Hindlimb muscle (tissue), 1 donor: ENCODE results near the gene RGS16. TPM values are rescaled to one million over a fixed set of nuclear protein-coding genes. Genes with fewer than 3 reads are reported as not detected.

ENCODE experiments used
- DNase-seq: peaks from one replicate; pipeline ENCODE4 v3.0.0-alpha.2; 2013
- polyA plus RNA-seq: library from polyadenylated mRNA; unstranded; fragments of 120-200 nt; gene quantifications from one replicate; pipeline ENCODE4 v1.2.1, GENCODE V29; 2013; ENCODE audit not compliant: insufficient read length

The RGS16 gene
- polyA plus RNA-seq, 1 donor = 8.7 TPM

GRCh38 chr1:182608845-182609610 is 4.8 kb upstream of the RGS16 start:
- no peak for DNase-seq

DNA sequence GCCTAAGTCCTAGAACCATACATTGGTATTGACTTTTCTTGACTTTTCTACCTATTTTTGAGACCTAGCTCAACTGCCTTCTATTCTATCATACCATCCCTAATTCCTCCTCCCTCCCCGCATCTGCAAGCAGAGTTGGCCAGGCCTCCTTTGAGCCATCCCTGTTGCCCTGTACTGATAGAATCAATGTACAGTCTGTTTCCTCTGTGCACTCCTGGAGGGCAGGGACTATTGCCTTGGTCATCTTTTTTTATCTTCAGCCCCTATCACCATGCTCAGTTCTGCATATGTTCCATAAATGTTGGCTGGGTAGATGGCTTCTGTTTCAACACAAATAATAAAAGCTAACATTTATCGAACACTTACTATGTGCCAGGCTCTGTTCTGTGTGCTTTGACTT is 4.0 kb upstream of the RGS16 start:
- DNase-seq = no peak

- no peak for DNase-seq
These were observed 3.4 kb upstream of the RGS16 start for GRCh38 chr1:182607566-182607965.

DNA sequence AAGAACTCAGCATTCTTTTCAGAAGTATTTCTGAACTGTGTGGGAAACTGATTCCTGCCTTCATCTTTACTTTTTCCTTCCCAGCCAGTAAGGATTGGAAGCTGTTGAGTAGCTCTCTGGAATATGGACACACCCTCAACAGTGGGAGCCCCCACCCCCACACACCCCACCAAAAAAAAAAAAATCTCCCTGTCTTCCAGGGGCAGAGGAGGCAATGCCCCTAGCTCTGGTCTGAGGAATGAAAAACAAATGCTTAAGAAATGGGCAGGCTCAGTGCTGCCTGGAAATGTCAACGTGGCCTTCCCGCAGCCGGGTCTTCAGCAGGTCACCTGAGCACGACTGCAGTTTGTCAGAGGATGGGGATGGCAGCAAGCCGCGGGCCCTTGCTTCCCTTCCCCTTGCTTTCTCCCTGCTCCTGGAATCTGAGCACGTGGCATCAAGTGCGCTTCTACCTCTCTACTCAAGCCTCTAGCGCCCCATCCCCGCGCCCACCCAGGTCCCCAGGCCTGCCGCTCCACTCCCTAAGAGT is 479 bp downstream of the RGS16 start:
- no peak for DNase-seq

GRCh38 chr1:182602935-182603645 is 1.1 kb downstream of the RGS16 start:
- DNase-seq = no peak

- no peak for DNase-seq
These were observed 2.3 kb downstream of the RGS16 start for GRCh38 chr1:182601913-182602312.

DNA sequence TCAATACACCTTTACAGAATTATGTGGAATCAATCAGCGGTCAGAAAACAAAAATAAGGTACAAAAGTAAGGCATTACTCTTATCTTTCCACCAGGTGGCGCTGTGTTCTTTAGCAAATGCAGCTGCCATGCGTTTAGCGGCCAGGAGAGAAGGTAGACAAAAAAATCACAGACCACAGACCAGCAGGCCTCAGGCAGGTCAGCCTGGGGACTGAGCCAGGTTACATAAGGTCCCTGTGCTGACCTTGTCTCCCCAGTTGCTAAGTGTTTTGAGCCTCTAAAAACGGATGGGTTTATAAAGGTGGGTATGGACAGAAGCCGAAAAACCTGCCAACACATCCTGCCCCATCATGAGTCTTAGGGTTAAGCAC is 2.8 kb downstream of the RGS16 start:
- DNase-seq = peak; percentile 79

GRCh38 chr1:182600745-182601415 is 3.3 kb downstream of the RGS16 start:
- DNase-seq = no peak

DNA sequence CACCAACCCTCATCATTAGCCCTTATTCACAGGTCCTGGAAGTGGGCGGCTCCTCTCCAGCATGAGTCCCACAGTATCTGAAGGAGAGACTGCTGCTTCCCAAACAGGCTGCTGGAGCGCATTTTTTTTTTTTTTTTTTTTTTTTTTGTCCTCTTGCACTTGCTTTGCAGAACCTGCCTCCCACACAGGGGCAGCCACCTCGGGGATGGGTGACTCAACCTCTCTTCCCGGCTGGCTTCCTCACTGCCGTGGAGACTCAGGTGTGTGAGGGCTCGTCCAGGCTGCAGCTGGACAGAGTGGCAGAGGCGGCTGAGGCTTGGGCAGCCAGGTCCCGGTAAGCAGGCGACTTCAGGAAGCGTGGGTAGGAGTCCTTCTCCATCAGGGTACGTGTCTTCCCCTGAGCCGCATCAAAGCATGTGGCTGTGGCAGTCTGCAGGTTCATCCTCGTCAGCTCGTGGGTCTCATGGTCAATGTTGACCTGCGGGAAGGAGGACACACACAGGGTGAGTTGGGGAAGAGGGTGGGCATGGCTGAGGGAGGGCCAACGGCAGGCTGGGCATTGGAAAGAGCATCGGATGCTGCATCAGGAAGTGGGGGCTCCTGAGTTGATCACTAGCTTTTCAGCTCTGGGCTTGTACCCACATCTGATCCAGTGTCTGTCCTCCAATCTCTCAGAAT is 4.0 kb downstream of the RGS16 start:
- no peak for DNase-seq

DNA sequence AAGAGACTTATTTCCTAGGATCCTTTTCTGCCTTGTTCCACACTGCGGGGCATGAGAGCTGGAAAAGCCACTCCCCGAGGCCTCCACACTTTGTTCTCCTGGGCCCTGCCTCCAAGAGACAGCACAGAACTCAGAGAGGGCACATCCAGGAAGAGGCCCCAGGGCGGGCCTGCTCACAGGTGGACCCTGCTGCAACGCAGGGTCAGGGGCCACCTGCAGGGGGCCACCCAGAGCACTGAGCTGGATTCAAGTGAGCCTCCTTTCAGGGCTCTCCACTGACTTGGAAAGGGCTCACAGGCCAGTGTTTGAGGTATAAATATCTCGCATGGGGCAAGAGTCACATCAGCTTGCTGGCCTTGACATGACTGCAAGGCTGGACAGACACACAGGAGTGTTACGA is 4.8 kb downstream of the RGS16 start:
- no peak for DNase-seq

- DNase-seq = no peak
These were observed 5.9 kb downstream of the RGS16 start for GRCh38 chr1:182598296-182598695.

DNA sequence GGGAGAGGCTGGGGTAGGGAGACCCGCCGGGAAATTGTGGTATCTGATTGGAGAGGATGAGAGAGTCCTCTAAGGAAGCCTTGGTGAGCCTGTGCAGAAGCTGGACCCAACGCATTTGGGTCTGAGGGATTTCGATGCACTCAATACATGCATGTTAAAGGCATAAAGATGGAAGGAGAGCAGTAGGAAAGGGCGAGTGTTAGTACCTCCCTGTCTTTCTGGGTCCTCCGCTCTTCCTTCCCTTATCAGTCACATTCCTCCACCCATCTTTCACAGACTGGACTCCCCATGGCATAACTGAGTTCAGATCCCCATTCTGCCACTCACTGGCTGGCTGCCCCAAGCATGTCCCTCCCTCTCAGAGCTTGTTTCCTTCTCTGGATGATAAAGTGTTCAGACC is 7.3 kb downstream of the RGS16 start:
- no peak for DNase-seq

DNA sequence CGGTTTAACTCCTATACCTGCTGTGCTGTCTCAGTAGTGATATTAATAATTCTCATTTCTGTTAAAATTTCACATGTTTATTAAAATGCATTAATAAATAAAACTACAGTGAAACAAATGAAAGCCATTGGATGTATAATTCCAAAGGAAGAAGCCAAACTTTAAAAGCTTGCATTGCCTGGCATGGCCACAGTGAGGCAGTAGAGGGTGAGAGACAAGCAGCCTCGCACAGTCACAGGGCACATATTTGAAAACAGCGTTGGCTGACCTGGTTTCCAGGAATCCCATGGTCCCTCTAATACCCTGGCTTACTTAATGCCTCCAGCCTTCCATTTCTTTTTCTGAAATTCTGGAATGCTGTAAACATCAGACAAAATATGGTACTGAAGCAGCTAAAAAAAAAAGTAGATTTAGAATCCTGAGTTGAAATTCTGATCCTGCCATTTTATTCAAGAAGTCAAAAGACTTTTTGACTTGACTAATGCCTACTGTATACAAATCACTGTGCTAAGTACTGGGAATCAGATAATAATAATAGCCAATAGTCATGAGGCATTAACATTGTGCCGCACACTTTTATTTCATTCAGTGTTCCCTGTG is 8.4 kb downstream of the RGS16 start:
- DNase-seq = no peak

- DNase-seq = no peak
These were observed 14.3 kb downstream of the RGS16 start for GRCh38 chr1:182589931-182590330.

GRCh38 chr1:182589520-182589919 is 14.7 kb downstream of the RGS16 start:
- DNase-seq = no peak

GRCh38 chr1:182588500-182589396 is 15.4 kb downstream of the RGS16 start, which contains the start of gene RNASEL:
Gene RNASEL, minus strand, starts transcription at chr1:182589256. Its CDS starts 2,450 bp downstream, at chr1:182586806.
- DNase-seq = peak; percentile 82

DNA sequence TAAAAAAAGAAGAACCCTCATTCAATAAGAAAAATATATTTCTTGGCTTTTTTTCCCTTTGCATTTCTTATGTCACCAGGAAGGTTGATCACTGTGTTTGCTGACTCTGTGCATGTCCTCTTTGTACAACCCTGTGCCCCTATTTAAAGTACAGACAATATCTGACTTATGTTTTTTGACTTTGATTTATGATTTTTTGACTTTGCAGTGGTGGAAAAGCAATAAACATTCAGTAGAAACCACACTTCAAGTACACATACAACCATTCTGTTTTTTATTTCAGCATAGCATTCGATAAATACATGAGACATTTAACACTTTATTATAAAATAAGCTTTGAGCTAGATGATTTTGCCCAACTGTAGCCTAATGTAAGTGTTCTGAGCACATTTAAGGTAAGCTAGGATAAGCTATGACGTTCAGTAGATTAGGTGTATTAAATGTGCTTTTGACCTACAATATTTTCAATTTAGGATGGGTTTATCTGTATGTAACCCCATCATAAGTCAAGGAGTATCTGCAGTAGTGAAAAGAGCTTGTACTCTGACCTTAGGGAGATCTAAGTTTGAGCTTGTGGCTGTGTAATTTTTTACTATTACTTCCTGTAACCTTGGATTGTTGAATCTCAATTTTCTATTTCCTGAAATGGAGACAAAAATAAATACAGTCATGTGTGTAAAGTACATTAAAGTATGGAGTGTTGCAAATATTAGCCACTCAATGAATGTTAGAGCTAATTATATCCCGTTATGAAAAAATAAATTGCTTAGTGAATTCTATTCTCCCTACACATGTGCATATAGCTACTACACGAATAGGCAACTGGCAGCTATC is 16.3 kb downstream of the RGS16 start:
- no peak for DNase-seq

DNA sequence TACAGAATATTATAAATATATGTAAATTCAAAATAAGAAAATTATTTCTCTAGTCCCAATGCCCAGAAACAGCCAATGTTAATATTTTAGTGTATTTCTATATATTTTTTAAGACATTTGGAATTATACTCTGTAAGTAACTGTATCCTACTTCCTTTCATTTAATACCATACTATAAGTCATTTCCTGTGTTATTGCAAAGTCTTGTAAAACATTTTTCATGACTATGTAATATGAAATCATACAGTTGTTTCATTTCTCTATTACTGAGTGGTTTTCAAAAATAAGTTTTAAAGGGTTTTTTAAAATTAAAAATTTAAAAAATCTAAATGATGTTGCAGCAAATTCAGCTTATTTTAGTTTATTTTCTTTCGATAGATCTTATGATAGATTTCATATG is 17.1 kb downstream of the RGS16 start:
- DNase-seq = no peak

GRCh38 chr1:182586380-182586779 is 17.8 kb downstream of the RGS16 start:
- DNase-seq = no peak

DNA sequence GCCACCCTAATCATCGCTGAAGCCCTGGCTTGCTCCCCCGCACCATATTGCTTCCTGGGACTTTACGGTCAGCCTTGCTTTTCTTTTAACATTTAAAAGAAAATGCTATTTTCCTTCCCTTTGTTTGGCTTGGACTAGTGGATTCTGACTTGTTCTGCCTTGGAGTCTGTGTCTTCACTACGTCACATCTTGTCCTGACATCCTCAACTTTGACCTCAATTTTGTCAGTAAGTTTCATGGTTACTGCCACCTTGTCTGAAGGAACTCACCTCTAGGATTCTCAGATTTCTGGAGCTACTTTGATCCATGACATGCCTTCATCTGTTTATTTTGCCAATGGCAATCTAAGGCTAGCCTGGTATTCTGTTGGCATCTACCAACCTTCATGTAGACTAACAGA is 19.4 kb downstream of the RGS16 start:
- no peak for DNase-seq
